ENCODE results near the gene CITED2.

DNA sequence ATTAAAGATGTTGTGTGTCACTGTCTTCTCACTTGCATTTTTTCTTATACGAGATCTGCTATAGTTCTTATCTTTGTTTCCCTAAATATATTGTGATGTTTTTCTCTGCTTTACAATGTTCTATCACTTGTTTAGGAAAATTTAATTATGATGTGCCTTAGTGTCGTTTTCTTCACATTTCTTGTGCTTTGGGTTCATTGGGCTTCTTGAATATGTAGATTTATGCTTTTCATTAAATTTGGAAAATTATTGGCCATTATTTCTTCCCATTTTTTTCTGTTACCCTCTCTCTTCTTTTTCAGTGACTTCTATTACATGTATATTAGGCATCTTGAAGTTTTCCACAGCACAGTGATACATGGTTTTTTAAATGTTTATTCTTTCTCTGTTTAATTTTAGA, 33.4 kb downstream of the CITED2 start:
- TF ChIP-seq CTCF (conservative IDR thresholded peaks at IDR 0.05): no peak
- no peak for TF ChIP-seq EZH2 (IDR thresholded peaks at IDR 0.05; ENCODE audit: low read depth)

Data from PC-9 (cell line).